Right lobe of liver (tissue), 4 donors: ENCODE measurements around the gene PRICKLE1.

ENCODE experiments used
- CTCF ChIP-seq, 4 donors: fragments of 200-600 bp in 3 of 4; fragments of 450-650 bp in 1 of 4; IDR thresholded peaks; one replicate each; pipeline versions ENCODE4 v1.5.1 to v1.8.0; 2016 to 2022; ENCODE audit warnings: antibody characterized with exemption in 4 of 4, mild to moderate bottlenecking in 2 of 4
- POLR2A ChIP-seq: fragments of 450-650 bp; IDR thresholded peaks from one replicate; pipeline ENCODE4 v1.6.1; 2017; ENCODE audit warnings: antibody characterized with exemption, mild to moderate bottlenecking
- donor health status: DM: no; HTN: no; CAD: no.
- donor health status: DM: no; HTN: no; CAD: no.
- donor health status: DM: no; HTN: yes; CAD: no.

GRCh38 chr12:42448841-42449240 is 140.7 kb downstream of the PRICKLE1 start:
- TF ChIP-seq POLR2A (no peak), CTCF (IDR thresholded peaks at IDR 0.05) (no peak)
